Peyer's patch (tissue), 4 donors: Measurements from ENCODE around the gene POSTN. TPM values are rescaled to one million over a fixed set of nuclear protein-coding genes. Genes with fewer than 3 reads are reported as not detected.
"Not testable (repeated sequence)": the region's sequence is repeated elsewhere in the genome, so short reads cannot be mapped to it uniquely, and the experiment has no call there.

Source experiments
- DNase-seq, 3 donors: peaks; one replicate each; pipeline ENCODE4 v3.0.0-alpha.2; 2017 to 2019
- H3K27ac ChIP-seq, 4 donors: fragments of 200-600 bp; sonication (generic); one replicate each; pipeline ENCODE4 v1.5.1; 2016 to 2019
- H3K27me3 ChIP-seq, 2 donors: fragments of 200-600 bp; sonication (generic); one replicate each; pipeline ENCODE4 v1.5.1; 2019
- H3K36me3 ChIP-seq, 3 donors: fragments of 200-600 bp; sonication (generic); one replicate each; pipeline ENCODE4 v1.5.1; 2016 to 2019
- H3K4me1 ChIP-seq, 4 donors: fragments of 200-600 bp; sonication (generic); one replicate each; pipeline ENCODE4 v1.5.1; 2016 to 2019
- H3K4me3 ChIP-seq, 4 donors: fragments of 200-600 bp; sonication (generic); 1 replicate in 3 of 4; 2 replicates in 1 of 4; pipeline ENCODE4 v1.5.1; 2016 to 2019; ENCODE audit warnings: mild to moderate bottlenecking in 1 of 4
- H3K9me3 ChIP-seq, 4 donors: fragments of 200-600 bp; sonication (generic); one replicate each; pipeline ENCODE4 v1.5.1; 2016 to 2019; ENCODE audit warnings: mild to moderate bottlenecking in 1 of 4
- CTCF ChIP-seq, 6 experiments: fragments of 450-650 bp in 4 of 6; fragments of 200-600 bp in 2 of 6; sonication (generic) in 1 of 6; IDR thresholded peaks; one replicate each; pipeline ENCODE4 v1.5.1; 2017 to 2019; ENCODE audit warnings: antibody characterized with exemption in 6 of 6, mild to moderate bottlenecking in 3 of 6, moderate library complexity in 1 of 6
- POLR2A ChIP-seq, 2 donors: fragments of 450-650 bp; IDR thresholded peaks; one replicate each; pipeline ENCODE4 v1.5.1; 2017; ENCODE audit warnings: antibody characterized with exemption in 2 of 2, mild to moderate bottlenecking in 2 of 2, moderate library complexity in 2 of 2
- total RNA-seq, 4 donors: library from RNA; depleted of rRNA; stranded (reverse); fragments of >200 nt; gene quantifications; one replicate each; pipeline ENCODE4 v1.1.0, GENCODE V29; 2016

POSTN gene
- total RNA-seq, 4 donors from 2014 or later, result 3.2 to 27.0 (median 12.8) TPM

GRCh38 chr13:37596805-37597204, 1.8 kb downstream of the POSTN start:
- Histone ChIP-seq H3K4me1 (no peaks in the 10 kb centered on the region), H3K4me3 (peak overlapping the region in 1 of 4 donors; percentile 1), H3K27ac (no peak overlapping the region), H3K36me3 (no peaks in the 10 kb centered on the region), H3K9me3 (no peaks in the 10 kb centered on the region), H3K27me3 (no peaks in the 10 kb centered on the region)
- TF ChIP-seq CTCF (IDR thresholded peaks at IDR 0.05), result no peak
- no peak for DNase-seq

GRCh38 chr13:37595162-37595561, 3.4 kb downstream of the POSTN start:
- no peak for TF ChIP-seq CTCF (IDR thresholded peaks at IDR 0.05)
- TF ChIP-seq POLR2A (IDR thresholded peaks at IDR 0.05), result no peak
- Histone ChIP-seq H3K4me1 (no peaks in the 10 kb centered on the region), H3K9me3 (no peaks in the 10 kb centered on the region), H3K27ac (no peak overlapping the region), H3K36me3 (no peaks in the 10 kb centered on the region), H3K4me3 (no peak overlapping the region), H3K27me3 (no peaks in the 10 kb centered on the region)
- no peak for DNase-seq

- H3K36me3 ChIP-seq, result no peaks in the 10 kb centered on the region
- DNase-seq, result no peak
- no peaks in the 10 kb centered on the region for H3K27me3 ChIP-seq
- H3K4me1 ChIP-seq, result no peaks in the 10 kb centered on the region
- no peak for TF ChIP-seq POLR2A (IDR thresholded peaks at IDR 0.05)
- TF ChIP-seq CTCF (IDR thresholded peaks at IDR 0.05), result no peak
- no peak overlapping the region for H3K4me3 ChIP-seq
- no peaks in the 10 kb centered on the region for H3K9me3 ChIP-seq
- no peak overlapping the region for H3K27ac ChIP-seq
These were observed 4.0 kb downstream of the POSTN start for GRCh38 chr13:37594550-37594949.

GRCh38 chr13:37589381-37589780, 9.2 kb downstream of the POSTN start:
- not testable (repeated sequence) for H3K27ac ChIP-seq, H3K4me1 ChIP-seq, H3K27me3 ChIP-seq, H3K36me3 ChIP-seq, DNase-seq, H3K9me3 ChIP-seq, H3K4me3 ChIP-seq

GRCh38 chr13:37587236-37587635, 11.3 kb downstream of the POSTN start:
- Histone ChIP-seq H3K4me1 (no peaks in the 10 kb centered on the region), H3K27me3 (no peaks in the 10 kb centered on the region), H3K4me3 (no peak overlapping the region), H3K9me3 (no peaks in the 10 kb centered on the region), H3K27ac (no peak overlapping the region), H3K36me3 (no peaks in the 10 kb centered on the region)
- no peak for TF ChIP-seq POLR2A (IDR thresholded peaks at IDR 0.05)
- no peak for TF ChIP-seq CTCF (IDR thresholded peaks at IDR 0.05)
- no peak for DNase-seq

- H3K4me1 ChIP-seq, result no peaks in the 10 kb centered on the region
- H3K27me3 ChIP-seq, result no peaks in the 10 kb centered on the region
- H3K4me3 ChIP-seq, result no peak overlapping the region
- no peak for TF ChIP-seq POLR2A (IDR thresholded peaks at IDR 0.05)
- no peak for TF ChIP-seq CTCF (IDR thresholded peaks at IDR 0.05)
- H3K36me3 ChIP-seq, result no peaks in the 10 kb centered on the region
- DNase-seq, result no peak
- no peak overlapping the region for H3K27ac ChIP-seq
- no peaks in the 10 kb centered on the region for H3K9me3 ChIP-seq
These were observed 12.4 kb downstream of the POSTN start for GRCh38 chr13:37586164-37586563.
